ENCODE measurements around the gene G6PC2.

The G6PC2 gene

DNA sequence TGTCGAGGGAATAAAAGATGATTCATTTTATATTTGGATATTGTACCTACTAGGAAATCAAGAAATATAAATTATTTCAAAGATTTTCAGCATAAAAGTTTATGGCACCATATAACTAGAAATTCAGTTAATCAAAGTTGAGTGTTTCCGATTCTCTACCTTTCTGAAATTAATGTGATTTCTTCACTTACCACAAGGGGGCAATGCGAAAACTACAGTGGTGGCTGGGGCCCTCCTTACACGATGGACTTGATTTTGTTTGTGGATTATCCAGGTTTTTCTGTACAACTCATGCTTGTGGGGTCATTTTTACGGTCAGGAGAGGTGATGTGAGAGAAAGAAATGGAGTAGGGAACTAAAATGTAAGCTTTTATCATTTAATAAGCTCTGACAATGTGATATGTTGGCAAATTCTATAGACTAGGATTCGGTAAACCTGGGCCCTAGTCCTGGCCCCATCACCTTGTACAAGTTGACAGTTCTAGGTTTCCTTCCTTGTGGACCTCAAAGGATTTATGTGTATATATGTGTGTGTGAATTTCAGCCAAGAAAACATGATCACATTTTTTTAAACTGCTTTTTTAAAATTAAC lies 47.6 kb downstream of the G6PC2 start:
- DNase-seq (ENCODE audit: low spot score): peak; percentile 34

DNA sequence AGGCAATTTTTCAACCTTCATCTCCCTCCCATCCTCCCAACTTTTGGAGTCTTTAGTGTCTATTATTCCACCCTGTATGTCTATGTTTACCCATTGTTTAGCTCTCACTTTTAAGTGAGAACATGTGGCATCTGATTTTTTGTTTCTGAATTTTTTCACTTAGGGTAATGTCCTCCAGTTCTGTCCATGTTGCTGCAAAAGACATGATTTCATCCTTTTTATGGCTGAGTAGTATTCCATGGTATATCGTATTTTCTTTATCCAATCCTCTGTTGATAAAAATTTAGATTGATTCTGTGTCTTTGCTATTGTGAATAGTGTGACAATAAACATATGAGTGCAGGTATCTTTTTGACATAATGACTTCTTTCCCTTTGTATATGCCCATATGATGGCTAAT lies 48.2 kb downstream of the G6PC2 start:
- no peak for DNase-seq (ENCODE audit: low spot score)

DNA sequence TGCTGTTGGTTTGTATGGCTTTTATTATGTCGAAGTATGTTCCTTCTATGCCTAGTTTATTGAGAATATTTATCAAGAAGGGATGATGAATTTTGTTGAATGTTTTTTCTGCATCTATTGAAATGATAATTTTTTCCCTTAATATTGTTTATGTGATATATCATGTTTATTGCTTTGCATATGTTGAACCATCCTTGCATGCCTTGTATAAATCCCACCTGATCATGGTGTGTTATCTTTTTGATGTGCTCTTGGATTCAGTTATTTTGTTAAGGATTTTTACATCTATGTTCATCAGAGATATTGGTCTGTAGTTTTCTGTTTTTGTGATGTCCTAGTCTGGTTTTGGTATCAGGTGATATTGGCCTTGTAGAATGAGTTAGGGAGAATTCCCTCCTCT lies 50.8 kb downstream of the G6PC2 start:
- DNase-seq (ENCODE audit: low spot score): no peak

DNA sequence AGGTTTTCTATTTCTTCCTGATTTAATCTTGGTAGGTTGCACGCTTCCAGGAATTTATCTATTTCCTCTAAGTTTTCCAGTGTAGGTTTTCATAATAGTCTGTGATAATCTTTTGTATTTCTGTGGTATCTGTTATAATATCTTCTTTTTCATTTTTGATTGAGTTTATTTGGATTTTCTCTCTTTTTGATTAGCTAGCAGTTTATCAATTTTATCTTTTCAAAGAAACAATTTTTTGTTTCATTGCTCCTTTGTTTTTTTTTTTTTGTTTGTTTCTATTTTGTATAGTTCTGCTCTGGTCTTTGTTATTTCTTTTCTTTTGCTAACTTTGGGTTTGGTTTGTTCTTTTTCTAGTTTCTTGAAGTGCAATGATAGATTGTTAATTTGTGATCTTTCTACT lies 51.3 kb downstream of the G6PC2 start:
- no peak for DNase-seq (ENCODE audit: low spot score)

DNA sequence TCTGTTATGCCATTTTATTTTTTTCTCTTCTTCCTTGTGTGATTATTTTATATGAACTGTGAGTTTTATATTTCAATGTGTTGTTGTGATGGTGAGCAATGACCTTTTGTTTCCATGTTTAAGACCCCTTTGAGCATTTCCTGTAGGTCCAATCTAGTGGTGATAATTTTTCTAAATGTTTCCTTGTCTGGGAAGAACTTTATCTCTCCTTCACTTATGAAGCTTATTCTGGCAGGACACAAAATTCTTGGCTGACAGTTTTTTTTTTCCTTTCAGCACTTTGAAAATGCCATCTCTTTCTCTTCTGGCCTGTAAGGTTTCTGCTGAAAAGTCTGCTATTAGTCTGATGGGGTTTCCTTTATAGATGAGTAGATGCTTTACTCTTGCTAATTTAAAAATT lies 53.2 kb downstream of the G6PC2 start:
- no peak for DNase-seq (ENCODE audit: low spot score)

GRCh38 chr2:168955321-168955720 lies 54.2 kb downstream of the G6PC2 start:
- DNase-seq (ENCODE audit: low spot score): no peak

GRCh38 chr2:168956392-168956791 lies 55.3 kb downstream of the G6PC2 start:
- DNase-seq (ENCODE audit: low spot score): no peak

Data from AG20443 (cell line).